WTC11 (cell line): ENCODE data around the gene PLEKHA5. TPM values are rescaled to one million over a fixed set of nuclear protein-coding genes. Genes with fewer than 3 reads are reported as not detected.

Experiments
- ATAC-seq: fragments of 200-7000 bp; cut with Tn5 transposase; 2 replicates; pipeline ENCODE4 v1.10.0; 2021; ENCODE audit warnings: mild to moderate bottlenecking, moderate library complexity
- CTCF ChIA-PET: fragments of 300-600 bp; sonication (Branson Sonifier 250); formaldehyde crosslinking; loops from one replicate; lab custom pipeline; 2021; ENCODE audit warnings: antibody characterized with exemption; lab: Charles Lee
- POLR2A ChIA-PET: fragments of 350-600 bp; sonication (Branson Sonifier 250); formaldehyde crosslinking; loops from one replicate; lab custom pipeline; 2021; ENCODE audit warnings: antibody characterized with exemption; lab: Charles Lee
- DNase-seq: peaks from one replicate; pipeline ENCODE4 v3.0.0; 2021; ENCODE audit warnings: low spot score
- H3K27ac Mint-ChIP-seq: 2 replicates; pipeline ENCODE4 v1.8.0; 2021; ENCODE audit warnings: mixed read lengths
- H3K27me3 Mint-ChIP-seq: 2 replicates; pipeline ENCODE4 v1.8.0; 2021; ENCODE audit warnings: low read depth, mild to moderate bottlenecking, moderate library complexity, mixed read lengths
- H3K36me3 Mint-ChIP-seq: 2 replicates; pipeline ENCODE4 v1.8.0; 2021; ENCODE audit warnings: mixed read lengths
- H3K4me1 Mint-ChIP-seq: 2 replicates; pipeline ENCODE4 v1.8.0; 2022; ENCODE audit warnings: mixed read lengths
- H3K4me3 Mint-ChIP-seq: 2 replicates; pipeline ENCODE4 v1.8.0; 2021; ENCODE audit warnings: mild to moderate bottlenecking, moderate library complexity, mixed read lengths
- H3K9me3 Mint-ChIP-seq: 2 replicates; pipeline ENCODE4 v1.8.0; 2021; ENCODE audit warnings: mixed read lengths
- CBFB ChIP-seq: sonication (generic); formaldehyde crosslinking; IDR thresholded peaks from 2 replicates; pipeline ENCODE4 v1.8.1; 2022; ENCODE audit warnings: mild to moderate bottlenecking, low read depth, missing genetic modification reagents
- ESRRA ChIP-seq: sonication (generic); formaldehyde crosslinking; IDR thresholded peaks from 2 replicates; pipeline ENCODE4 v1.8.1; 2022; ENCODE audit warnings: mild to moderate bottlenecking, missing genetic modification reagents, borderline replicate concordance
- ETV6 ChIP-seq: sonication (generic); formaldehyde crosslinking; IDR thresholded peaks from 2 replicates; pipeline ENCODE4 v1.8.1; 2022; ENCODE audit warnings: mild to moderate bottlenecking, missing genetic modification reagents
- FOXJ3 ChIP-seq: sonication (generic); formaldehyde crosslinking; IDR thresholded peaks from 2 replicates; pipeline ENCODE4 v1.9.0; 2021; ENCODE audit warnings: missing genetic modification reagents, mild to moderate bottlenecking, borderline replicate concordance
- GABPB1 ChIP-seq: sonication (generic); formaldehyde crosslinking; IDR thresholded peaks from 2 replicates; pipeline ENCODE4 v1.8.1; 2023; ENCODE audit warnings: mild to moderate bottlenecking, missing genetic modification reagents
- GRHL2 ChIP-seq: fragments of 250-450 bp; sonication (Bioruptor Pico); IDR thresholded peaks from 2 replicates; pipeline ENCODE4 v1.8.0; 2022; ENCODE audit warnings: mild to moderate bottlenecking, moderate library complexity; ENCODE audit not compliant: insufficient replicate concordance, severe bottlenecking
- HMGA2 ChIP-seq: fragments of 250-450 bp; sonication (Bioruptor Pico); IDR thresholded peaks from 2 replicates; pipeline ENCODE4 v1.4.0; 2021; ENCODE audit warnings: mild to moderate bottlenecking, moderate library complexity
- JUN ChIP-seq: sonication (generic); formaldehyde crosslinking; IDR thresholded peaks from 2 replicates; pipeline ENCODE4 v1.8.0; 2023; ENCODE audit warnings: mild to moderate bottlenecking, missing genetic modification reagents
- MXD4 ChIP-seq: fragments of 250-450 bp; sonication (Bioruptor Pico); IDR thresholded peaks from 2 replicates; pipeline ENCODE4 v1.8.0; 2021; ENCODE audit warnings: mild to moderate bottlenecking, moderate library complexity, borderline replicate concordance
- RORB ChIP-seq: fragments of 250-450 bp; sonication (Bioruptor Pico); IDR thresholded peaks from 2 replicates; pipeline ENCODE4 v1.9.0; 2021; ENCODE audit warnings: mild to moderate bottlenecking
- ZNF219 ChIP-seq: sonication (generic); formaldehyde crosslinking; IDR thresholded peaks from 2 replicates; pipeline ENCODE4 v1.8.0; 2023; ENCODE audit warnings: missing genetic modification reagents, mild to moderate bottlenecking, borderline replicate concordance
- ZNF232 ChIP-seq: sonication (generic); formaldehyde crosslinking; IDR thresholded peaks from 2 replicates; pipeline ENCODE4 v1.8.0; 2022; ENCODE audit warnings: mild to moderate bottlenecking, missing genetic modification reagents
- ZNF416 ChIP-seq: fragments of 250-450 bp; sonication (Bioruptor Pico); IDR thresholded peaks from 2 replicates; pipeline ENCODE4 v1.9.0; 2021; ENCODE audit warnings: mild to moderate bottlenecking, inconsistent platforms
- ZNF423 ChIP-seq: fragments of 250-450 bp; sonication (Bioruptor Pico); IDR thresholded peaks from 2 replicates; pipeline ENCODE4 v2.1.2; 2022; ENCODE audit warnings: mild to moderate bottlenecking, moderate library complexity
- ZNF671 ChIP-seq: fragments of 250-450 bp; sonication (Bioruptor Pico); IDR thresholded peaks from 2 replicates; pipeline ENCODE4 v1.8.0; 2021; ENCODE audit warnings: mild to moderate bottlenecking
- total RNA-seq: library from RNA; stranded (reverse); gene quantifications from 3 replicates; pipeline ENCODE4 v1.2.3, GENCODE V29; 2021
- TF ChIP-seq, protein P1 (sequence below): sonication (generic); formaldehyde crosslinking; IDR thresholded peaks from 2 replicates; pipeline ENCODE4 v1.8.1; 2022; ENCODE audit warnings: low read depth, mild to moderate bottlenecking, moderate library complexity, missing genetic modification reagents, borderline replicate concordance
- TF ChIP-seq, protein P2 (sequence below): fragments of 250-450 bp; sonication (Bioruptor Pico); IDR thresholded peaks from 2 replicates; pipeline ENCODE4 v1.8.0; 2021; ENCODE audit warnings: mild to moderate bottlenecking
- TF ChIP-seq, protein P3 (sequence below): fragments of 250-450 bp; sonication (Bioruptor Pico); IDR thresholded peaks from 2 replicates; pipeline ENCODE4 v1.9.0; 2021; ENCODE audit warnings: mild to moderate bottlenecking, borderline replicate concordance
- TF ChIP-seq, protein P4 (sequence below): fragments of 250-450 bp; sonication (Bioruptor Pico); IDR thresholded peaks from 2 replicates; pipeline ENCODE4 v1.9.0; 2021; ENCODE audit warnings: mild to moderate bottlenecking
- TF ChIP-seq, protein P5 (sequence below): sonication (generic); formaldehyde crosslinking; IDR thresholded peaks from 2 replicates; pipeline ENCODE4 v1.8.0; 2023; ENCODE audit warnings: missing genetic modification reagents
- TF ChIP-seq, protein P6 (sequence below): sonication (generic); formaldehyde crosslinking; IDR thresholded peaks from 2 replicates; pipeline ENCODE4 v1.8.0; 2022; ENCODE audit warnings: mild to moderate bottlenecking, missing genetic modification reagents

Gene PLEKHA5
- total RNA-seq, 1 experiment from 2014 or later = 61.1 TPM

DNA sequence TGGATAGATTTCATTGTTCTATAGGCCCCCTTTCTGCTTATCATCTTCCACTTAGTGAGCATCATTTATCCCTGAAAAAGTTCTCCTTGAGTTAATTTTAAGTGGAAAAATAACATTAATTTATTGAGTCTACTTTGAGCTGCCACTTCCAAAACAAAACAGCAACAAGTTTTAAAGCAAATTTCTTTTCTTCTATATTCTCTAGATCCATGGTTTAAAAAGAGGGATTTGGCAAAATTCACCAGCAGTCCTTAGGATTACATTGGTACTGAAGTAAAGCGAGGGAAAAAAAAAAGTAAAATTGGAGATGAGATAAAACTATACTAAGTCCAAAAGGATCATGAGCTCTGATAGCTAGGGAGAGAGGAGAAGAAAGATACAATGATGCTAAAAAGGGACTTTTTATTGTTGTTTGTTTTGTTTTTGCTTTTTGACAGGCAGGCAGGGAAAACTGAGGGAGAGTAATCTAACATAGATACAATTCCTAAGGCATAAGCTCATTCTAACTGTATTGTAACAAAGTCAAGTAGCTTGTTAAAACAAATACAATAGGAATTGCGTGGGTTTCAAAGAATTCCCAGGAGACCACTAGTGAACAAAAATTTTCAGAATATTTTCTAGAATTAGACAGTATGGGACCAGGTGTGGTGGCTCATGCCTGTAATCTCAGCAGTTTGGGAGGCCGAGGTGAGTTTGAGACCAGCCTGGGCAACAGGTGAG is 19.2 kb upstream of the PLEKHA5 start:
- Mint-ChIP-seq H3K4me3 (no peak overlapping the region), H3K36me3 (no peaks in the 10 kb centered on the region), H3K9me3 (no peaks in the 10 kb centered on the region), H3K27me3 (no peaks in the 10 kb centered on the region), H3K27ac (no peak overlapping the region), H3K4me1 (peaks cover 12% of the 10 kb centered on the region)
- TF ChIP-seq CBFB (CRISPR knock-in tag) (no peak), FOXJ3 (CRISPR knock-in tag) (no peak), MXD4 (CRISPR knock-in tag) (no peak), ZNF416 (no peak), RORB (CRISPR knock-in tag) (no peak), ZNF219 (no peak), HMGA2 (no peak), ZNF423 (CRISPR knock-in tag) (no peak), JUN (CRISPR knock-in tag) (no peak), ESRRA (CRISPR knock-in tag) (no peak), GRHL2 (no peak), ZNF232 (CRISPR knock-in tag) (no peak), ZNF671 (CRISPR knock-in tag) (no peak), ETV6 (CRISPR knock-in tag) (no peak)
- TF ChIP-seq, protein P1, sequence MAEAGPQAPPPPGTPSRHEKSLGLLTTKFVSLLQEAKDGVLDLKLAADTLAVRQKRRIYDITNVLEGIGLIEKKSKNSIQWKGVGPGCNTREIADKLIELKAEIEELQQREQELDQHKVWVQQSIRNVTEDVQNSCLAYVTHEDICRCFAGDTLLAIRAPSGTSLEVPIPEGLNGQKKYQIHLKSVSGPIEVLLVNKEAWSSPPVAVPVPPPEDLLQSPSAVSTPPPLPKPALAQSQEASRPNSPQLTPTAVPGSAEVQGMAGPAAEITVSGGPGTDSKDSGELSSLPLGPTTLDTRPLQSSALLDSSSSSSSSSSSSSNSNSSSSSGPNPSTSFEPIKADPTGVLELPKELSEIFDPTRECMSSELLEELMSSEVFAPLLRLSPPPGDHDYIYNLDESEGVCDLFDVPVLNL (CRISPR knock-in tag) = no peak
- TF ChIP-seq, protein P2, sequence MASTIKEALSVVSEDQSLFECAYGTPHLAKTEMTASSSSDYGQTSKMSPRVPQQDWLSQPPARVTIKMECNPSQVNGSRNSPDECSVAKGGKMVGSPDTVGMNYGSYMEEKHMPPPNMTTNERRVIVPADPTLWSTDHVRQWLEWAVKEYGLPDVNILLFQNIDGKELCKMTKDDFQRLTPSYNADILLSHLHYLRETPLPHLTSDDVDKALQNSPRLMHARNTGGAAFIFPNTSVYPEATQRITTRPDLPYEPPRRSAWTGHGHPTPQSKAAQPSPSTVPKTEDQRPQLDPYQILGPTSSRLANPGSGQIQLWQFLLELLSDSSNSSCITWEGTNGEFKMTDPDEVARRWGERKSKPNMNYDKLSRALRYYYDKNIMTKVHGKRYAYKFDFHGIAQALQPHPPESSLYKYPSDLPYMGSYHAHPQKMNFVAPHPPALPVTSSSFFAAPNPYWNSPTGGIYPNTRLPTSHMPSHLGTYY = no peak
- TF ChIP-seq, protein P3, sequence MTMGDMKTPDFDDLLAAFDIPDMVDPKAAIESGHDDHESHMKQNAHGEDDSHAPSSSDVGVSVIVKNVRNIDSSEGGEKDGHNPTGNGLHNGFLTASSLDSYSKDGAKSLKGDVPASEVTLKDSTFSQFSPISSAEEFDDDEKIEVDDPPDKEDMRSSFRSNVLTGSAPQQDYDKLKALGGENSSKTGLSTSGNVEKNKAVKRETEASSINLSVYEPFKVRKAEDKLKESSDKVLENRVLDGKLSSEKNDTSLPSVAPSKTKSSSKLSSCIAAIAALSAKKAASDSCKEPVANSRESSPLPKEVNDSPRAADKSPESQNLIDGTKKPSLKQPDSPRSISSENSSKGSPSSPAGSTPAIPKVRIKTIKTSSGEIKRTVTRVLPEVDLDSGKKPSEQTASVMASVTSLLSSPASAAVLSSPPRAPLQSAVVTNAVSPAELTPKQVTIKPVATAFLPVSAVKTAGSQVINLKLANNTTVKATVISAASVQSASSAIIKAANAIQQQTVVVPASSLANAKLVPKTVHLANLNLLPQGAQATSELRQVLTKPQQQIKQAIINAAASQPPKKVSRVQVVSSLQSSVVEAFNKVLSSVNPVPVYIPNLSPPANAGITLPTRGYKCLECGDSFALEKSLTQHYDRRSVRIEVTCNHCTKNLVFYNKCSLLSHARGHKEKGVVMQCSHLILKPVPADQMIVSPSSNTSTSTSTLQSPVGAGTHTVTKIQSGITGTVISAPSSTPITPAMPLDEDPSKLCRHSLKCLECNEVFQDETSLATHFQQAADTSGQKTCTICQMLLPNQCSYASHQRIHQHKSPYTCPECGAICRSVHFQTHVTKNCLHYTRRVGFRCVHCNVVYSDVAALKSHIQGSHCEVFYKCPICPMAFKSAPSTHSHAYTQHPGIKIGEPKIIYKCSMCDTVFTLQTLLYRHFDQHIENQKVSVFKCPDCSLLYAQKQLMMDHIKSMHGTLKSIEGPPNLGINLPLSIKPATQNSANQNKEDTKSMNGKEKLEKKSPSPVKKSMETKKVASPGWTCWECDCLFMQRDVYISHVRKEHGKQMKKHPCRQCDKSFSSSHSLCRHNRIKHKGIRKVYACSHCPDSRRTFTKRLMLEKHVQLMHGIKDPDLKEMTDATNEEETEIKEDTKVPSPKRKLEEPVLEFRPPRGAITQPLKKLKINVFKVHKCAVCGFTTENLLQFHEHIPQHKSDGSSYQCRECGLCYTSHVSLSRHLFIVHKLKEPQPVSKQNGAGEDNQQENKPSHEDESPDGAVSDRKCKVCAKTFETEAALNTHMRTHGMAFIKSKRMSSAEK = no peak
- TF ChIP-seq, protein P4, sequence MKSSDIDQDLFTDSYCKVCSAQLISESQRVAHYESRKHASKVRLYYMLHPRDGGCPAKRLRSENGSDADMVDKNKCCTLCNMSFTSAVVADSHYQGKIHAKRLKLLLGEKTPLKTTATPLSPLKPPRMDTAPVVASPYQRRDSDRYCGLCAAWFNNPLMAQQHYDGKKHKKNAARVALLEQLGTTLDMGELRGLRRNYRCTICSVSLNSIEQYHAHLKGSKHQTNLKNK = no peak
- TF ChIP-seq, protein P5, sequence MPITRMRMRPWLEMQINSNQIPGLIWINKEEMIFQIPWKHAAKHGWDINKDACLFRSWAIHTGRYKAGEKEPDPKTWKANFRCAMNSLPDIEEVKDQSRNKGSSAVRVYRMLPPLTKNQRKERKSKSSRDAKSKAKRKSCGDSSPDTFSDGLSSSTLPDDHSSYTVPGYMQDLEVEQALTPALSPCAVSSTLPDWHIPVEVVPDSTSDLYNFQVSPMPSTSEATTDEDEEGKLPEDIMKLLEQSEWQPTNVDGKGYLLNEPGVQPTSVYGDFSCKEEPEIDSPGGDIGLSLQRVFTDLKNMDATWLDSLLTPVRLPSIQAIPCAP (CRISPR knock-in tag) = no peak
- ChIA-PET POLR2A (interaction anchor here (0.6 to 0.7 kb wide), 2 partner anchors 74 to 649 kb away, joined by 4 read pairs; no protein-coding TSS in a partner anchor), CTCF (no interaction called here)
- DNase-seq (no peak), ATAC-seq (no peak)

DNA sequence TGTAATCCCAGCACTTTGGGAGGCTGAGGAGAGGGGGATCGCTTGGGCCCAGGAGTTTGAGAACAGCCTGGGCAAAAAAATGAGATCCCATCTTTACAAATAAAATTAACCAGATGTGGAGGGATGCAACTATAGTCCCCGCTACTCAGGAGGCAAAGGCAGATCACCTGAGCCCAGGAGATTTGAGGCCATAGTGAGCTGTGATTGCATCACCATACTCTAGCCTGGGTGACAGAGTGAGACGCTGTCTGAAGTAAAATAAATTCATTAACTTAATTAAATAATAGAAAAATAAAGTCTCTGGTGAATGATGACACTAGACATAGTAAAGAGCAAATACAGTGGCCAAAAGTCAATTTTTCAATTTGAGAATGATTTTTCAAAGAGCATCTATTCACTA is 16.1 kb upstream of the PLEKHA5 start:
- ATAC-seq = no peak
- H3K9me3 Mint-ChIP-seq = no peaks in the 10 kb centered on the region
- 0 out of 2 replicates have a peak, but pooled peaks have one; percentile 24 for TF ChIP-seq GABPB1 (CRISPR knock-in tag)
- TF ChIP-seq, protein P6, sequence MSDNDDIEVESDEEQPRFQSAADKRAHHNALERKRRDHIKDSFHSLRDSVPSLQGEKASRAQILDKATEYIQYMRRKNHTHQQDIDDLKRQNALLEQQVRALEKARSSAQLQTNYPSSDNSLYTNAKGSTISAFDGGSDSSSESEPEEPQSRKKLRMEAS (CRISPR knock-in tag) = no peak

More for the DNA sequence above, 16.1 kb upstream of the PLEKHA5 start:
- no peak for DNase-seq
- Mint-ChIP-seq H3K4me1 (peaks cover 4% of the 10 kb centered on the region), H3K27ac (no peak overlapping the region), H3K27me3 (no peaks in the 10 kb centered on the region), H3K4me3 (no peak overlapping the region), H3K36me3 (no peaks in the 10 kb centered on the region)
- ChIA-PET CTCF (no interaction called here), POLR2A (interaction anchor here (0.9 kb wide), 1 partner anchor 13 kb away, joined by 3 read pairs; no protein-coding TSS in a partner anchor)
